Stimulated activated CD4-positive, alpha-beta T cell treated with anti-CD3 and anti-CD28 coated beads, Interleukin-15, amount 100 ng/mL, for 24 hours (primary cell): ENCODE measurements around the gene RND3.

ENCODE experiments used
- DNase-seq: peaks from one replicate; pipeline ENCODE4 v3.0.0-alpha.2; 2020

RND3 gene

GRCh38 chr2:150432312-150432625 lies 55.2 kb downstream of the RND3 start:
- DNase-seq = no peak

- DNase-seq = no peak
Measured at GRCh38 chr2:150431561-150432311, 55.7 kb downstream of the RND3 start.

- DNase-seq = no peak
Measured at GRCh38 chr2:150429384-150429961, 58.0 kb downstream of the RND3 start.

- no peak for DNase-seq
Measured at GRCh38 chr2:150428641-150429040, 58.8 kb downstream of the RND3 start.

GRCh38 chr2:150427298-150427697 lies 60.2 kb downstream of the RND3 start:
- no peak for DNase-seq

GRCh38 chr2:150426724-150427123 lies 60.7 kb downstream of the RND3 start:
- DNase-seq = no peak

- no peak for DNase-seq
Measured at GRCh38 chr2:150426315-150426714, 61.2 kb downstream of the RND3 start.

GRCh38 chr2:150425121-150425955 lies 62.1 kb downstream of the RND3 start:
- no peak for DNase-seq

- no peak for DNase-seq
Measured at GRCh38 chr2:150424406-150424805, 63.1 kb downstream of the RND3 start.

GRCh38 chr2:150421126-150421651 lies 66.3 kb downstream of the RND3 start:
- DNase-seq = no peak

- DNase-seq = no peak
Measured at GRCh38 chr2:150418916-150419315, 68.6 kb downstream of the RND3 start.
